Progenitor cell of endocrine pancreas (in vitro differentiated cells): ENCODE measurements around the gene CPA5. TPM values are rescaled to one million over a fixed set of nuclear protein-coding genes. Genes with fewer than 3 reads are reported as not detected.

Experiments
- DNase-seq: peaks from one replicate; pipeline ENCODE4 v3.0.0; 2021; ENCODE audit warnings: low spot score; ENCODE audit not compliant: unreplicated experiment
- H3K27ac Mint-ChIP-seq: 2 replicates; pipeline ENCODE4 v1.8.0; 2021; ENCODE audit warnings: mild to moderate bottlenecking, moderate library complexity, mixed read lengths
- H3K27me3 Mint-ChIP-seq: 2 replicates; pipeline ENCODE4 v1.8.0; 2021; ENCODE audit warnings: mixed read lengths
- H3K36me3 Mint-ChIP-seq: 2 replicates; pipeline ENCODE4 v1.8.0; 2022; ENCODE audit warnings: mixed read lengths; ENCODE audit not compliant: insufficient read depth
- H3K4me1 Mint-ChIP-seq: 2 replicates; pipeline ENCODE4 v1.8.0; 2021; ENCODE audit warnings: low read depth, mixed read lengths
- H3K4me3 Mint-ChIP-seq: 2 replicates; pipeline ENCODE4 v1.8.0; 2021; ENCODE audit warnings: low read depth, mild to moderate bottlenecking, moderate library complexity, mixed read lengths
- H3K9me3 Mint-ChIP-seq: 2 replicates; pipeline ENCODE4 v1.8.0; 2021; ENCODE audit warnings: low read depth, mixed read lengths
- CTCF ChIP-seq: fragments of 200-600 bp; sonication (generic); IDR thresholded peaks from one replicate; pipeline ENCODE4 v1.5.0; 2021; ENCODE audit warnings: antibody characterized with exemption, mild to moderate bottlenecking; ENCODE audit not compliant: unreplicated experiment
- total RNA-seq: library from RNA; stranded (reverse); gene quantifications from 2 replicates; pipeline ENCODE4 v1.2.1, GENCODE V29; 2021

CPA5 gene
- total RNA-seq, 1 donor from 2014 or later: not detected

GRCh38 chr7:130353196-130353595 is 8.6 kb downstream of the CPA5 start:
- H3K4me3 Mint-ChIP-seq: no peak overlapping the region
- no peaks in the 10 kb centered on the region for H3K9me3 Mint-ChIP-seq
- peaks cover 29% of the 10 kb centered on the region for H3K4me1 Mint-ChIP-seq
- H3K27ac Mint-ChIP-seq: no peak overlapping the region
- no peak for DNase-seq
- no peaks in the 10 kb centered on the region for H3K36me3 Mint-ChIP-seq
- H3K27me3 Mint-ChIP-seq: peaks cover 2% of the 10 kb centered on the region
- no peak for TF ChIP-seq CTCF

GRCh38 chr7:130356121-130356875 is 11.7 kb downstream of the CPA5 start:
- Mint-ChIP-seq H3K9me3 (peaks cover 7% of the 10 kb centered on the region), H3K4me3 (no peak overlapping the region), H3K4me1 (peaks cover 25% of the 10 kb centered on the region), H3K27ac (peak overlapping the region; percentile 98), H3K27me3 (no peaks in the 10 kb centered on the region), H3K36me3 (peaks cover 1% of the 10 kb centered on the region)
- TF ChIP-seq CTCF: no peak
- peak; percentile 38 for DNase-seq

- Mint-ChIP-seq H3K27me3 (no peaks in the 10 kb centered on the region), H3K27ac (peak overlapping the region; percentile 98), H3K36me3 (peaks cover 1% of the 10 kb centered on the region), H3K4me3 (no peak overlapping the region), H3K9me3 (peaks cover 7% of the 10 kb centered on the region), H3K4me1 (peaks cover 20% of the 10 kb centered on the region)
- TF ChIP-seq CTCF: no peak
- DNase-seq: no peak
Measured at GRCh38 chr7:130356876-130357611, 12.4 kb downstream of the CPA5 start.

- H3K27me3 Mint-ChIP-seq: no peaks in the 10 kb centered on the region
- TF ChIP-seq CTCF: no peak
- H3K9me3 Mint-ChIP-seq: peaks cover 7% of the 10 kb centered on the region
- H3K4me3 Mint-ChIP-seq: no peak overlapping the region
- DNase-seq: no peak
- H3K36me3 Mint-ChIP-seq: peaks cover 1% of the 10 kb centered on the region
- peaks cover 17% of the 10 kb centered on the region for H3K4me1 Mint-ChIP-seq
- no peak overlapping the region for H3K27ac Mint-ChIP-seq
Measured at GRCh38 chr7:130358471-130358870, 13.9 kb downstream of the CPA5 start.

- no peak for TF ChIP-seq CTCF
- Mint-ChIP-seq H3K4me3 (no peak overlapping the region), H3K4me1 (peaks cover 16% of the 10 kb centered on the region), H3K9me3 (peaks cover 7% of the 10 kb centered on the region), H3K27ac (no peak overlapping the region), H3K27me3 (no peaks in the 10 kb centered on the region), H3K36me3 (peaks cover 1% of the 10 kb centered on the region)
- DNase-seq: no peak
Measured at GRCh38 chr7:130359276-130359857, 14.8 kb downstream of the CPA5 start.
